Naive B cell (primary cell): Measurements from ENCODE around the gene SPPL3. TPM values are rescaled to one million over a fixed set of nuclear protein-coding genes. Genes with fewer than 3 reads are reported as not detected.

Experiments used
- ATAC-seq, 2 donors: fragments of 150-1000 bp; cut with Tn5 transposase; 2 replicates each; pipeline ENCODE4 v1.10.0; 2021; ENCODE audit warnings: low read depth in 2 of 2, mild to moderate bottlenecking in 2 of 2, moderate library complexity in 2 of 2
- DNase-seq: peaks from one replicate; pipeline ENCODE4 v3.0.0; 2022
- H3K27ac Mint-ChIP-seq, 6 donors: one replicate each; pipeline ENCODE4 v1.8.0; 2020 to 2022; ENCODE audit warnings: mild to moderate bottlenecking in 6 of 6, mixed read lengths in 6 of 6, moderate library complexity in 5 of 6, inconsistent platforms in 2 of 6
- H3K27me3 Mint-ChIP-seq, 3 donors: one replicate each; pipeline ENCODE4 v1.8.0; 2021 to 2022; ENCODE audit warnings: mixed read lengths in 3 of 3, mild to moderate bottlenecking in 1 of 3
- H3K36me3 Mint-ChIP-seq, 2 donors: one replicate each; pipeline ENCODE4 v1.8.0; 2020 to 2022; ENCODE audit warnings: mixed read lengths in 2 of 2, inconsistent platforms in 1 of 2, mild to moderate bottlenecking in 1 of 2
- H3K4me1 Mint-ChIP-seq, 3 donors: one replicate each; pipeline ENCODE4 v1.8.0; 2020 to 2022; ENCODE audit warnings: mixed read lengths in 3 of 3, inconsistent platforms in 1 of 3, mild to moderate bottlenecking in 1 of 3, moderate library complexity in 1 of 3
- H3K4me3 Mint-ChIP-seq, 8 donors: one replicate each; pipeline ENCODE4 v1.8.0; 2020 to 2022; ENCODE audit warnings: mild to moderate bottlenecking in 8 of 8, mixed read lengths in 8 of 8, moderate library complexity in 8 of 8, inconsistent platforms in 2 of 8
- H3K9me3 Mint-ChIP-seq, 7 donors: one replicate each; pipeline ENCODE4 v1.8.0; 2020 to 2022; ENCODE audit warnings: mixed read lengths in 7 of 7, mild to moderate bottlenecking in 5 of 7, inconsistent platforms in 2 of 7, moderate library complexity in 1 of 7
- polyA plus RNA-seq, 6 donors: library from polyadenylated mRNA; unstranded; fragments of 300-500 nt; fragmentation: Illumina TruSeq; gene quantifications; one replicate each; pipeline ENCODE4 v1.2.3, GENCODE V29; 2021; ENCODE audit warnings: low read depth in 6 of 6

Gene SPPL3
- polyA plus RNA-seq, 6 donors from 2014 or later = 17.5 to 47.5 (median 30.1) TPM

DNA sequence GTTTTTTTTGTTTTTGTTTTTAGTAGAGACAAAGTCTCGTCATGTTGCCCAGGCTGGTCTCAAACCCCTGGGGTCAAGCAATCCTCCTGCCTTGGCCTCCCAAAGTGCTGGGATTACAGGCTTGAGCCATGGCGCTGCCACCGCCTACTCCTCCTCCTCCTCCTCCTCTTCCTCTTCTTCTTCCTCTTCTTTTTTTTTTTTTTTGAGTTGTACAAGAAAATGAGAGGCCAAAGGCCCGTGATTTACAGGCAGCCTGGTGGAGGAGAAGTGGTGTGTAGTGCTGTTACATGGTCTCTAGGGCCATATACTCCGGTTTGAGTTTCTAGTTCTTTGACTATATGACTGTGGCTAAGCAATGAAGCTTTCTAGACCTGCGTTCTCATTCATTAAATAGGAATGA is 29.6 kb upstream of the SPPL3 start:
- DNase-seq = no peak
- H3K36me3 Mint-ChIP-seq = no peaks in the 10 kb centered on the region
- ATAC-seq = no peak
- no peaks in the 10 kb centered on the region for H3K9me3 Mint-ChIP-seq
- peaks cover 4 to 26% (median 25%) of the 10 kb centered on the region in 3 donors for H3K27me3 Mint-ChIP-seq
- H3K4me1 Mint-ChIP-seq = peaks cover 3 to 5% (median 4%) of the 10 kb centered on the region in 3 donors
- no peak overlapping the region for H3K27ac Mint-ChIP-seq
- no peak overlapping the region for H3K4me3 Mint-ChIP-seq

DNA sequence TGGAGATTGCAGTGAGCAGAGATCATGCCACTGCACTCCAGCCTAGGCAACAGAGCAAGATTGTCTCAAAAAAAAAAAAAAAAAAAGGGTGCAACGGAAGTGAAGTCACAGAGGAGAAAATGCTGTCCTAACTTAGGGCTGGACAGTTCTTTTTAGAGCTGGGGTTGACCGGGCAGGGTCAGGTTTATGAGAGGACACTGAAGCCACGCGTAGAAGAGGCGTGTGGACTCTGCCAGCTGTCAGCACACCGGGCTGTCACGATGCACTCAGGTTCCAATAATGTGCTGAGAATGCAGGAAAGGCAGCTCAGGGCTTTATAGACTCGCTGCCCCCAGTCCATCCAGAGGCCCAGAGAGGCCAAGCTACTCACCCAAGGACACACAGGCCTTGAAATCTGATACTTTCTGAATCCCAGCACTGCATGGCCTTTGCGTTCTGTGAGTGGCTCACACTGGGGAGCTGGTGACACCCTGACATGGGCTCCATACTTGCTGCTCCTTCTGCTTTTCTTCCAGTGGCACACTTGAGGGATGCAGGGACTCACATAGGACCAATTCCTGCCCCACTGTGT is 28.9 kb upstream of the SPPL3 start:
- peaks cover 3 to 5% (median 4%) of the 10 kb centered on the region in 3 donors for H3K4me1 Mint-ChIP-seq
- H3K27ac Mint-ChIP-seq = no peak overlapping the region
- H3K4me3 Mint-ChIP-seq = no peak overlapping the region
- no peaks in the 10 kb centered on the region for H3K9me3 Mint-ChIP-seq
- no peaks in the 10 kb centered on the region for H3K36me3 Mint-ChIP-seq
- DNase-seq = no peak
- no peak for ATAC-seq
- H3K27me3 Mint-ChIP-seq = peaks cover 4 to 26% (median 18%) of the 10 kb centered on the region in 3 donors

- Mint-ChIP-seq H3K4me1 (peaks cover 3 to 5% (median 4%) of the 10 kb centered on the region in 3 donors), H3K9me3 (no peaks in the 10 kb centered on the region), H3K27me3 (peaks cover 4 to 17% (median 8%) of the 10 kb centered on the region in 3 donors), H3K27ac (no peak overlapping the region), H3K4me3 (no peak overlapping the region), H3K36me3 (no peaks in the 10 kb centered on the region)
- DNase-seq (no peak), ATAC-seq (no peak)
These were observed 27.9 kb upstream of the SPPL3 start for GRCh38 chr12:120932058-120932457.

DNA sequence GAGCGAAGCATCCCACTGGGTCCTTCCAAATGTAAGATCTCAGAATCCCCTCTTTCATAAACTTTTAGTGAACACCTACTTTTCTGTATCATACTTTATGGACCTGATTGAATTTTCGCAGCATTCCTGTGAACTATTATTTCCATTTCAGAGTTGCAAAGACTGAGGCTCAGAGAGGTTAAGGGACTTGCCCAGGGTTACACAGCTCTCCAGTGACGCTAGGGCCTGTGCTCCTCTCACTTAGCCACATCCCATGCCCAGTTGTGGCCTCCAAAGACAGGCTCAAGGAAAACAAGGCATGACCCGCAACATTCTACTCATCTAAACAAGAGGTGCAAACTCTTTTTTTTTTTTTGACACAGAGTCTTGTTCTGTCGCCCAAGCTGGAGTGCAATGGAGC is 25.9 kb upstream of the SPPL3 start:
- Mint-ChIP-seq H3K9me3 (no peaks in the 10 kb centered on the region), H3K4me1 (no peaks in the 10 kb centered on the region), H3K4me3 (no peak overlapping the region), H3K36me3 (no peaks in the 10 kb centered on the region), H3K27me3 (peaks cover 4 to 17% (median 6%) of the 10 kb centered on the region in 3 donors), H3K27ac (no peak overlapping the region)
- DNase-seq (no peak), ATAC-seq (no peak)

DNA sequence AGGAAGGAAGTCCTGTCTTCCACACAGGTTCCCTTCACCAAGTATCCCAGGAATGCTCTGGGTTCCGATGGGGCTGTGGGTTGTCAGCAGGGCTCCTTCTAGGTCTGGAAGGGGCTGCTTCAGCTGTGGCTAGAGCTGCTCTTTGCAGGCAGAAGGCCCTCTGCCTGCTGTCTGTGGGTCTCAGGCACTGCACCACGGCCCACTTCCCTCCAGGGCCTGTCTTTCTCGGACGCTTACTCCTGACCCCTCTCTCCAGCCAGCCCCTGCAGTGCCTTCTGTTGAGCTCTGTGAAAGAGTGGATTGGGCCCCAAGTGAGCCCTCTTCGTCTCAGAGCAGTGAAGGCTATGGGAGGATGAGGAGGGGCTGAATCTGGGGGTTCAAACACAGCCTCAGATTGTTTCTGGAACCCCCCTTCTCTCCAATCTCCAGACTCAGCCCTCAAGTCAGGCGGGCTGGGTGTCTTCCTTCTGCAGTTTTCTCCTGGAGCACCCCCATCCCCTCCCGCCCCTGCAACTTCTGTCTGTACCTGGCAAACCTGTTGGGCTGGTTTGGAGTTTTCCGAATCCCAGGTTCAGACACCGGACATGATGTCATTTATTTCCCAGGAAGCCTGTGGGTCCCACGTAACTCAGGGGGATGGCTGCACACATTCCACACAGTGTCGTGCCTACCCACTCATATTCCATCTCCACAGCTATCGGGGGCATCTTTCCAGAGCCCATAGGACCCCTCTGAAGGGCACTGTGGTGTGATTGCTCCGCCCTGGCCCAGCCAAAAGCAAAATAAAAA is 24.9 kb upstream of the SPPL3 start:
- DNase-seq (no peak), ATAC-seq (no peak)
- peaks cover 0 to 17% (median 0%) of the 10 kb centered on the region in 3 donors for H3K27me3 Mint-ChIP-seq
- peak overlapping the region in 1 of 8 donors; percentile 42 for H3K4me3 Mint-ChIP-seq
- H3K9me3 Mint-ChIP-seq = no peaks in the 10 kb centered on the region
- no peak overlapping the region for H3K27ac Mint-ChIP-seq
- H3K4me1 Mint-ChIP-seq = no peaks in the 10 kb centered on the region
- no peaks in the 10 kb centered on the region for H3K36me3 Mint-ChIP-seq

DNA sequence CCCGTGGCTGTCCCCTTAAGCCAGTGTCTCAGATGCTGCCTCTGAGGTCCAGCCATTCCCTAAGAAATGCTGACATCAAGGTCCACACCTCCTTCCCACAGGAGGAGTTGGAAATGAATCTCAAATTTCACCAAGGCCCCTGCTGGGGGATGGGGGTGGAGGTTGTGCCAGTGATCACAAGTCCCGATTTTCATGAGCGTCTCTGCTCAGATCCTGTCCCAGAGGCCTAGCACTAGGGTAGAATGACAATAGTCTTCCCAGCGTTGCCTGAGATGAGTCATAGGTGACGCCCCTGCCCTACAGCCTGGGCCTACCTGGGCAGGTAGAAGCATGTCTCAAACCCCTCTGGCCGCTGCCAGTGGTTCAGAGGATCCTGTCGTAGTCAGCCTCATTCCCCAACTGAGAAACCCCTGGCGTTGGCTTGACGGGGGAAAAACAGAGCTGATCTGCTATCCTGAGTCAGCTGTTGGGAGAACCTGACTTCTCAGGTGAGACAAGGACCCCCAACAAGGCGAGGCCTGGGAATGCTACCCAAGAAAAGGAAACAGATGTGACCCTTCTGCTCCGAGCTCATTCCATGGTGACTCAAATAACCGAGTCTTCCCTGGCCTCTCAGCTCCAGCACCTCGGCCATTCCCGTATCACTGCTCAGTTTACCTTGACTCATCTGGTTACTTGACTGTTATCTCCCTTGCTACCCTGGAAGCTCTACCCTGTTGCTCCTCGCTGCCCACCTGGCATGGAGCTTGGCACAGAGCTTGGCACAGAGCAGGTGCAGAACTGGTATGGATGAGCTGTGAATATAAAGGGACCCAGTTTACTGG is 21.8 kb upstream of the SPPL3 start:
- peaks cover 0 to 1% (median 0%) of the 10 kb centered on the region in 7 donors for H3K9me3 Mint-ChIP-seq
- H3K4me1 Mint-ChIP-seq = no peaks in the 10 kb centered on the region
- ATAC-seq = no peak
- no peaks in the 10 kb centered on the region for H3K36me3 Mint-ChIP-seq
- H3K4me3 Mint-ChIP-seq = no peak overlapping the region
- H3K27me3 Mint-ChIP-seq = no peaks in the 10 kb centered on the region
- no peak overlapping the region for H3K27ac Mint-ChIP-seq
- DNase-seq = no peak

DNA sequence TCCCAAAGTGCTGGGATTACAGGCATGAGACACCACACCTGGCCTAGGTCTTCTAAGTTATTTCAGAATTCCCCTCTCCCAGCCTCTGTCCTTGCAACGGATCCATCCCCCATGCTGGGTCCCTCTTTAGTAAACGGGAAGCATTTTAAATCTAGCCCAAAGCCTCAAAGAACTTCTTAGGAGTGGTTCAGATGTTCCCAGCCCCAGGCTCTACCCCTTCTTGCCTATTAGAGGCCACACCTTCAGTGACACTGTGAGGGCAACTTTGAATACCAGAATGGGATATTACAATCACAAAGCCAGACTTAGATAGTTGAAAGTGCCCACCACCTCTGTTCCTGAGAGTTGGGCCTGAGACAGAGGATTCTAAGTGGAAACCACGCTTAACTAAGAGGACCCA is 18.1 kb upstream of the SPPL3 start:
- Mint-ChIP-seq H3K27ac (no peak overlapping the region), H3K4me3 (no peak overlapping the region), H3K9me3 (peaks cover 0 to 26% (median 16%) of the 10 kb centered on the region in 7 donors), H3K36me3 (peaks cover 0 to 8% of the 10 kb centered on the region in 2 donors), H3K27me3 (no peaks in the 10 kb centered on the region), H3K4me1 (no peaks in the 10 kb centered on the region)
- DNase-seq (no peak), ATAC-seq (no peak)

- no peak for ATAC-seq
- Mint-ChIP-seq H3K4me3 (no peak overlapping the region), H3K27me3 (no peaks in the 10 kb centered on the region), H3K9me3 (peaks cover 0 to 30% (median 22%) of the 10 kb centered on the region in 7 donors), H3K4me1 (no peaks in the 10 kb centered on the region), H3K27ac (no peak overlapping the region), H3K36me3 (peaks cover 4 to 8% of the 10 kb centered on the region in 2 donors)
- DNase-seq = no peak
These were observed 17.5 kb upstream of the SPPL3 start for GRCh38 chr12:120921637-120922036.

- H3K27ac Mint-ChIP-seq = no peak overlapping the region
- no peak for ATAC-seq
- no peak overlapping the region for H3K4me3 Mint-ChIP-seq
These were observed 16.0 kb upstream of the SPPL3 start for GRCh38 chr12:120920178-120920577.

GRCh38 chr12:120917748-120918147 is 13.6 kb upstream of the SPPL3 start:
- no peak overlapping the region for H3K27ac Mint-ChIP-seq

More at GRCh38 chr12:120920178-120920577, 16.0 kb upstream of the SPPL3 start:
- Mint-ChIP-seq H3K27me3 (no peaks in the 10 kb centered on the region), H3K36me3 (peaks cover 6 to 8% of the 10 kb centered on the region in 2 donors), H3K9me3 (peaks cover 0 to 32% (median 24%) of the 10 kb centered on the region in 7 donors), H3K4me1 (no peaks in the 10 kb centered on the region)
- no peak for DNase-seq

GRCh38 chr12:120916561-120916960 is 12.4 kb upstream of the SPPL3 start:
- no peak overlapping the region for H3K4me3 Mint-ChIP-seq

More at GRCh38 chr12:120917748-120918147, 13.6 kb upstream of the SPPL3 start:
- Mint-ChIP-seq H3K27me3 (no peaks in the 10 kb centered on the region), H3K36me3 (peaks cover 6 to 8% of the 10 kb centered on the region in 2 donors), H3K9me3 (peaks cover 0 to 34% (median 24%) of the 10 kb centered on the region in 7 donors), H3K4me3 (no peak overlapping the region), H3K4me1 (no peaks in the 10 kb centered on the region)
- DNase-seq (no peak), ATAC-seq (no peak)

DNA sequence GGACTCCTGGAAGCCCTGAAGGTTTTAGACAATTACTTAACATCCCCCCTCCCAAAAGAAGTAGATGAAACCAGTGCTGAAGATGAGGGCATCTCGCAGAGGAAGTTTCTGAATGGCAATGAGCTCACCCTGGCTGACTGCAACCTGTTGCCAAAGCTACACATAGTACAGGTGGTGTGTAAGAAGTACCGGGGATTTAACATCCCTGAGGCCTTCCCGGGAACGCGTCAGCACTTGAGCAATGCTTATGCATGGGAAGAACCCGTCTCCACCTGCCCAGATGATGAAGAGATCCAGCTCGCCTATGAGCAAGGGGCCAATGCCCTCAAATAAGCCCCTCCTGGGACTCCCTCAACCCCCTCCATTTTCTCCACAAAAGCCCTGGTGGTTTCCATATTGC is 10.6 kb upstream of the SPPL3 start:
- Mint-ChIP-seq H3K36me3 (peaks cover 6 to 8% of the 10 kb centered on the region in 2 donors), H3K27ac (no peak overlapping the region), H3K4me1 (no peaks in the 10 kb centered on the region), H3K27me3 (no peaks in the 10 kb centered on the region), H3K4me3 (no peak overlapping the region), H3K9me3 (peaks cover 0 to 31% (median 24%) of the 10 kb centered on the region in 7 donors)
- DNase-seq = no peak
- no peak for ATAC-seq

More at GRCh38 chr12:120916561-120916960, 12.4 kb upstream of the SPPL3 start:
- H3K36me3 Mint-ChIP-seq = peaks cover 6 to 8% of the 10 kb centered on the region in 2 donors
- H3K27ac Mint-ChIP-seq = no peak overlapping the region
- ATAC-seq = no peak
- no peak for DNase-seq
- no peaks in the 10 kb centered on the region for H3K27me3 Mint-ChIP-seq
- H3K4me1 Mint-ChIP-seq = no peaks in the 10 kb centered on the region
- peaks cover 0 to 33% (median 24%) of the 10 kb centered on the region in 7 donors for H3K9me3 Mint-ChIP-seq

DNA sequence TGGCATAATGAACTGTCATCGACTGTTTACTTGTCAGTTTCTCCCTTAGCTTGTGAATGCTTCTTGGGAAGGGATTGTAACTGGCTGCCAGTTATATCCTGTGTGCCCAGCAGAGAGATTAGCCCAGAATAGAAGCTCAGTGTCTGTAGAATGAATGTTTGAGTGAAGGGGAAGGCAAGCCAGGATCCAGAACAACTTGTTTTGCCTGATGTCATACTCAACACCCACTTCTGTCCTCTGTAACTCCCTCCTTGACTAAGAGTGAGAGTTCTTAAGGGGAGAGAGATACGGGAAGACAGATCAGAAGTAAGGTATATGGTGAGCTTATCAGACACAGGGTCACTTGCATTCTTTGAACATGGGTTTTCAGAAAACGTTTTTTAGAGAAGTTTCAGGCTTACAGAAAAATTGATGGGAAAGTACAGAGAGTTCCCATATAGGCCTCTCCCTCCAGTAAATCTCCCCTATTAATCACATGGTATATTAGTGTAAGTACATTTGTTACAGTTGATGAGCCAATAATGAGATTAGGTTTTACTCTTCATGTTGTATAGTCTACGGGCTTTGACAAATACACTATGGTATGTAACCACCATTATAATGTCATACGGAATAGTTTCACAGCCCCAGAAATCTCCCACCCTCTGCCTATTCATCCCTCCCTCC is 5.6 kb upstream of the SPPL3 start:
- Mint-ChIP-seq H3K4me1 (peaks cover 0 to 7% (median 4%) of the 10 kb centered on the region in 3 donors), H3K36me3 (no peaks in the 10 kb centered on the region), H3K4me3 (no peak overlapping the region), H3K27ac (no peak overlapping the region), H3K9me3 (peaks cover 0 to 1% (median 0%) of the 10 kb centered on the region in 7 donors), H3K27me3 (no peaks in the 10 kb centered on the region)
- DNase-seq (no peak), ATAC-seq (no peak)
